Lung microvascular endothelial cell (primary cell): ENCODE measurements around the gene ACSL4. TPM values are rescaled to one million over a fixed set of nuclear protein-coding genes. Genes with fewer than 3 reads are reported as not detected.

Experiments
- DNase-seq, 2 donors: peaks; one replicate each; pipeline versions ENCODE4 v3.0.0 to v3.0.0-alpha.2; 2010; ENCODE audit warnings: low read depth in 2 of 2
- total RNA-seq: library from RNA; depleted of rRNA; stranded (reverse); fragments of >200 nt; gene quantifications from 2 replicates; pipeline ENCODE4 v1.2.1, GENCODE V29; 2014

ACSL4 gene
- total RNA-seq, 1 donor from 2014 or later = 47.0 TPM

GRCh38 chrX:109614951-109615350 is 118.1 kb downstream of the ACSL4 start:
- DNase-seq = no peak

DNA sequence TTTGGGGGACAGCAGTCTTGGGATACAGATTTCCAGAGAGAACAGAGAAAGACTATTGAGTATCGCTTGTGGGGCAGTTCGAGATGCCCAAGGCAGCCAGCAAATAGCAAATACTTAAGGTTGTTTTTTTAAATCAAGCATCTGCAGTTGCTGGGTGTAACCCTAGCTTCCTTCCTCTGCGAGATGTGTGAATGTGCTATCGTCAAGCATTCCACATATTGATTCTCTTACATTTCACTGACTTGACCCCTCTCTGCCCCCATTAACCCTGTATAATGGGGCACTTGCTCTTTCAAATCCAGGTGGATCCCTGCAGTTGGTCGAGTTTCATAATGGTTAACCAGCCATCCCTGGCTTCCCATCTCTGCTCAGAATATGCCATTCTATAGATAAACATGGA is 131.6 kb downstream of the ACSL4 start:
- DNase-seq = no peak

- DNase-seq = no peak
These were observed 132.8 kb downstream of the ACSL4 start for GRCh38 chrX:109600237-109600651.

- DNase-seq = no peak
These were observed 137.0 kb downstream of the ACSL4 start for GRCh38 chrX:109596015-109596414.

Other genes starting within 250 kb of the ACSL4 start
- 6.8 and 8.5 TPM in 2 replicates for gene NXT2, start 196.4 kb downstream of the ACSL4 start, total RNA-seq
- gene KCNE5, start 108.1 kb downstream of the ACSL4 start, total RNA-seq = under 0.01 TPM in 1 of 2 replicates, not detected in the other